HG03558 (cell line): ENCODE results near the gene APC2.

Experiments
- ATAC-seq: cut with Tn5 transposase; IDR thresholded peaks from one replicate; pipeline ENCODE4 v1.9.1; 2021; ENCODE audit warnings: moderate number of reproducible peaks; ENCODE audit not compliant: unreplicated experiment; ENCODE audit errors: extremely low read depth

APC2 gene

GRCh38 chr19:1449467-1450442 lies at the start of gene APC2:
Gene APC2 (plus strand): TSS chr19:1450121. CDS start chr19:1453002, 2,881 bp downstream.
- no peak for ATAC-seq

- no peak for ATAC-seq
Observed at GRCh38 chr19:1400281-1401137, 49.4 kb upstream of the APC2 start.

- no peak for ATAC-seq
Observed at GRCh38 chr19:1401138-1401888, 48.6 kb upstream of the APC2 start, which contains the start of gene GAMT. Gene GAMT (minus strand): TSS chr19:1401542. CDS start chr19:1401476, 66 bp downstream.

GRCh38 chr19:1401889-1402217 lies 48.1 kb upstream of the APC2 start:
- no peak for ATAC-seq

- no peak for ATAC-seq
Observed at GRCh38 chr19:1402411-1403070, 47.4 kb upstream of the APC2 start.

GRCh38 chr19:1406774-1407527 lies 43.0 kb upstream of the APC2 start:
- ATAC-seq = peak; percentile 45

- ATAC-seq = peak; percentile 4
Observed at GRCh38 chr19:1407528-1408299, 42.2 kb upstream of the APC2 start, which contains the start of gene DAZAP1. Gene DAZAP1 (plus strand): TSS chr19:1407586. CDS start chr19:1407774, 188 bp downstream.

- no peak for ATAC-seq
Observed at GRCh38 chr19:1408300-1409203, 41.4 kb upstream of the APC2 start.

- ATAC-seq = no peak
Observed at GRCh38 chr19:1409204-1410005, 40.5 kb upstream of the APC2 start.

GRCh38 chr19:1410136-1410786 lies 39.7 kb upstream of the APC2 start:
- ATAC-seq = no peak

- no peak for ATAC-seq
Observed at GRCh38 chr19:1410789-1411188, 39.1 kb upstream of the APC2 start.

- ATAC-seq = no peak
Observed at GRCh38 chr19:1411255-1412191, 38.4 kb upstream of the APC2 start.

GRCh38 chr19:1412323-1412923 lies 37.5 kb upstream of the APC2 start:
- no peak for ATAC-seq

- ATAC-seq = no peak
Observed at GRCh38 chr19:1412995-1413800, 36.7 kb upstream of the APC2 start.
